GM20000 (cell line): ENCODE results near the gene PMIS2.

Experiments
- DNase-seq: peaks from one replicate; pipeline ENCODE4 v3.0.0; 2012; ENCODE audit warnings: low spot score
- TF ChIP-seq, protein P1 (sequence below): IDR thresholded peaks from 2 replicates; pipeline ENCODE4 v1.5.1; 2012; ENCODE audit warnings: mild to moderate bottlenecking, control low read depth; ENCODE audit errors: extremely low read depth, missing control alignments

The PMIS2 gene

DNA sequence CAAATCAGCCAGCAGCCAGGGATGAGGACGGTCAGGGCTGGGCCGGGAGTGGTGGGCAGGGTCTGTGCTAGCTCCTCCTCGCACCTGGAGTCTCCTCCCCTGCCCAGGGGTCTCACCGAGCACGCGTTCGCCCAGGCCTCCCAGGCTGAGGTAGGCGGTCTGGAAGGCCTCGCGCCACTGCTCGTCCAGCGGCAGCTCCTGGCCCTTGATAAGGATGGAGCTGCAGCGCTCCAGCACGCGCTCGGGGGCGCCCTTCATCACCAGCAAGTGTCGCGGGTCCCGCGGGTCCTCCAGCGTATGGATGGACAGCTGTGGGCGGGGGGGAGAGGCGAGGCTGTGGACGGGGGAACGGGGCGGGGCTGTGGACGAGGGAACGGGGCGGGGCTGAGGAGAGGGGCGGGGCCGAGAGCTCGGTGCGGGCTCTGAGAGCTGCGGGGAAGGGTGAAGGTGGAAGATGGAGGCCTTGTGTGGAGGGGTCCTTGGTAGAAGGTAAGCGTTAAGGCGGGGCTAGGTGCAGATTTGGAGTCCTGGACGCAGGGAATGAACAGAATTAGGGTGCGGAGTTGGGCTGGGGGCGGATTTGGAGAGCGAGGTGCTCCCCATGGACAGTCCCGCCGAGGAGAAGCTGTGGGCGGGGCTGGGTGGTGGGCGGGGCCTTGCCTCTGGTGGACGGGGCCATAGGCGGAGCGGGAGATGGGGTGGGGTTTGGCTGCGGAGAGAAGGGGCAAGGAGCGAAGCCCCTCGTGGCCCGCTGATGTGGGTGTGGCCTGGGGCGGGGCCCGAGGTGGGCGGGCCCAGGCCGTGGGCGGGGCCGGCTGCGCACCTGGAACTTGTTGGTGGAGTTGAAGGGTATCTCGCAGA, 28.2 kb upstream of the PMIS2 start:
- TF ChIP-seq, protein P1, sequence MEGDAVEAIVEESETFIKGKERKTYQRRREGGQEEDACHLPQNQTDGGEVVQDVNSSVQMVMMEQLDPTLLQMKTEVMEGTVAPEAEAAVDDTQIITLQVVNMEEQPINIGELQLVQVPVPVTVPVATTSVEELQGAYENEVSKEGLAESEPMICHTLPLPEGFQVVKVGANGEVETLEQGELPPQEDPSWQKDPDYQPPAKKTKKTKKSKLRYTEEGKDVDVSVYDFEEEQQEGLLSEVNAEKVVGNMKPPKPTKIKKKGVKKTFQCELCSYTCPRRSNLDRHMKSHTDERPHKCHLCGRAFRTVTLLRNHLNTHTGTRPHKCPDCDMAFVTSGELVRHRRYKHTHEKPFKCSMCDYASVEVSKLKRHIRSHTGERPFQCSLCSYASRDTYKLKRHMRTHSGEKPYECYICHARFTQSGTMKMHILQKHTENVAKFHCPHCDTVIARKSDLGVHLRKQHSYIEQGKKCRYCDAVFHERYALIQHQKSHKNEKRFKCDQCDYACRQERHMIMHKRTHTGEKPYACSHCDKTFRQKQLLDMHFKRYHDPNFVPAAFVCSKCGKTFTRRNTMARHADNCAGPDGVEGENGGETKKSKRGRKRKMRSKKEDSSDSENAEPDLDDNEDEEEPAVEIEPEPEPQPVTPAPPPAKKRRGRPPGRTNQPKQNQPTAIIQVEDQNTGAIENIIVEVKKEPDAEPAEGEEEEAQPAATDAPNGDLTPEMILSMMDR = no peak
- DNase-seq = peak; percentile 72

DNA sequence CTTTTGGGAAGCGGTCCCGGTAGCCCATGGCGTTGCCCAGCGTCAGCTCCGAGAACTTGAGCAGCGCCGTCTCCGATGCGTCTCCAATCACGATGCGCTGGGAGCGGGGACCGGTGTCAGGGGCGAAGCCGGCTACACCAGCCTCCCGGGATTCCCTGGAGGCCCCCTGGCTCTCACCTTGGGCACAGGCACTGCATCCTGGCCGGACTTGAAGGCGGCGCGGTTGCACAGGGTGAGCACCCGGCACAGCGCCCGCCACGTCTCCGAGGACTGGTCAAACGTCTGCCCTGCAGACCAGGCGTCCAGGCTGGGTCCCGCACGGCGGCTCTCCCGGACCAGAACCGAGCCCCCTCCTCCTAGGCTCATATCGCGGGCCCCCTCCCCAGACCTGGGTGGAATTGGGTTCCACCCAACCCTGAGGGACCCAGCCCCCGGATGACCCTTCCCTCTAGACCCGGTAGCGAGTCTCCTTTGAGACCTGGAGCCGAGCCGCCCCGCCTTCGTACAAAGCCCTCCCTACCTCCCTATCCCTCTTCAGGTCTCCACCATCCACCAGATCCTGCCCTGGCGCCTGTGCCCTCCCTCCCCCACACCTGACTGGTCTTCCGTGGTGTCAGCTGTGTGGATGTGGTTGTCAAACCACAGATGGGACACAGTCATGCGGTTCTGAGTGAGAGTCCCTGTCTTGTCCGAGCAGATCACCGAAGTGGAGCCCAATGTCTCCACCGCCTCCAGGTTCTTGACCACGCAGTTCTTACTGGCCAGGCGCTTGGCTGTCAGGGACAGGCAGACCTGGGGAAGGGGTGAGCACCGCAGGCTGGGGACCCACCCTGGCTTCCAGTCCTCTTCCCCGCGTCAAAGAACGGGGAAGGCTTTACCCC, 27.3 kb upstream of the PMIS2 start:
- TF ChIP-seq, protein P1 = no peak
- DNase-seq = no peak

DNA sequence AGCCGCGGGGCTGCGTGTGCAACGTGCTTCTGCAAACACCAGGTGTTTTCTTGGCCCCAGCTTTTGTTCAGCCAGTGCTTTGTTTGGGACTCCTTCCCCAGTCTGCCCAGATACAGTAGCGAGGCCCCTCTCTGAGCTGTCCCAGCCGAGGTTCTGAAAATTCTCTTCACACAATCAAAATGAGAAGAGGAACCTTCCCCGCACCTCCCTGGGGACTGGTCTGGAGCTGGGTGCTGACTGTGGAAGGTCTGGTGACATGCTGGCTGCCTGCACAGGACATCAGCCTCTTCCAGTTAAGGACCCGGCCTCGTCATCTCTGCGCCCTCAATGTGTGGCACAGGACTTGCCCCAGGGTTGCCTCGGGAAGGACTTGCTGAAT, 26.7 kb upstream of the PMIS2 start:
- TF ChIP-seq, protein P1 = no peak
- peak; percentile 81 for DNase-seq

DNA sequence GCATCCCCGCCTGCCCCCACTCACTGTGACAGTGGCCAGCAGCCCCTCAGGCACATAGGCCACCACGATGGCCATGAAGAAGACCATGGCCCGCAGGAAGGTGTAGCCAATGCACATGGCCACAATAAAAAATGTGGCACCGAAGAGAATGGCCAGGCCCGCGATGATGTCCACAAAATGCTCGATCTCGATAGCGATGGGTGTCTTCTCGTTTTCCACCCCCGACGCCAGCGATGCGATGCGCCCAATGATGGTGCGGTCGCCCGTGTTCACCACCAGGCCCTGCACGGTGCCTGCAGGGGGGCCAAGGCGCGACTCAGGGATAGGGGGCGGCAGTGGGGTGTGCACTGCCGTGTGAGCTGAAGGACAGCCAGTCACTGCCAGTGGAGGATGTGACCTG, 26.2 kb upstream of the PMIS2 start:
- TF ChIP-seq, protein P1 = no peak
- no peak for DNase-seq

DNA sequence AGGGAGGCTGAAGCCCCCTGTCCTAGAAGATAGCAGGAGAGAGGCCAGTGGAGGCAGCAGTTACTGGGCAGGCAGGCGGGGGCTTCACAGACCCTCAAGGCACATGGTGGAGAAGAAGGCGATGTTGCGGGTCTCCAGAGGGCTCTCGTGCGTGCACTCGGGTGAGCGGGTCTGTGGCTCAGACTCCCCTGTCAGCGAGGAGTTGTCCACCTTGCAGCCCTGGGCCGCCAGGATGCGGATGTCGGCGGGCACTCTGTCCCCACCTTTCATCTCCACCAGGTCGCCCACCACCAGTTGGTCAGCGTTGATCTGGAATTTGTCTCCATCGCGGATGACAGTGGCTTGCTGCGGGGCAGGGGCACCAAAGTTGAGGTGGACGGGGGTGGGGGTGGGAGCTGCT, 25.7 kb upstream of the PMIS2 start:
- TF ChIP-seq, protein P1 = no peak
- no peak for DNase-seq

DNA sequence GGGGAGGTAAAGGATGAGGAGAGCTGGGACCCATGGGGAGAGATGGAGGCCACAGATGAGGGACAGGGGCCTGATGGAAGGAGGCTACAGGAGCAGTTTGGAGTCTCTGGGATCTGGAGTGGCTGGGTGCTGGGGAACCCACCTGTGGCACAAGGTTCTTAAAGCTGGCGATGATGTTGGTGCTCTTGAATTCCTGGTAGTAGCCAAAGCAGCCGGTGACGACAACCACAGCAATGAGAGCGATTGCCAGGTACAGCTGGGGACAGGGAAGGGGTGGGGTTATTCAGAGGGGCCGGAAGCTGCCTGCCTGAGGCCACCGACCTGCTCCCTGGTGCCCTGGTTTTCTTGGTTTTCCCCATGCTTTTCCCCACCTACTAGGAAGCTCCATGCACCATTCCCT, 25.3 kb upstream of the PMIS2 start:
- TF ChIP-seq, protein P1 = no peak
- no peak for DNase-seq

DNA sequence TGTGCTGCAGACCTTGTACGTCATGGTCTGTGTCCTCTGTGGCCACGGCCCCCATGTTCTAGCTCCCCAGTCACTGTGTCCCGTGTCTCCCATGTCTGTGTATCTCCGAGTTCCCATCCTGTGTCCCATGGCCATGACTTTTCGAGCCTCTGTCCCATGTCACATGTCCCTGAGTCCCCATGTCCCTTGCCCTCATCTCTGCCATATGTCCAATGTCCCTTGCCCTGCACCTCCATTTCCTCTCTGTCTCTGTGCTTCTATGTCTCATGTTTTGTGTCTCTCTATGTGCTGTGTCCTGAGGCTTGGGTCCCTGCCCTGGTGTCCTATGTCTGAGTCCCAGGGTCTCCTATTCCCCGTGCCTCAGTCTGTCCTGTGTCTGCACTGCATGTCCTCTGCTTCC, 24.5 kb upstream of the PMIS2 start:
- TF ChIP-seq, protein P1 = no peak

More for the DNA sequence above, 24.5 kb upstream of the PMIS2 start:
- DNase-seq = no peak
